COLO668 (cell line): ENCODE results near the gene RNF208.
A peak's percentile ranks its signal among the peaks of the same experiment; 100 is the strongest.

Source experiments
- DNase-seq: peaks from one replicate; lab custom pipeline; 2025; ENCODE audit not compliant: unreplicated experiment; lab: John Stamatoyannopoulos, UW

Gene RNF208

DNA sequence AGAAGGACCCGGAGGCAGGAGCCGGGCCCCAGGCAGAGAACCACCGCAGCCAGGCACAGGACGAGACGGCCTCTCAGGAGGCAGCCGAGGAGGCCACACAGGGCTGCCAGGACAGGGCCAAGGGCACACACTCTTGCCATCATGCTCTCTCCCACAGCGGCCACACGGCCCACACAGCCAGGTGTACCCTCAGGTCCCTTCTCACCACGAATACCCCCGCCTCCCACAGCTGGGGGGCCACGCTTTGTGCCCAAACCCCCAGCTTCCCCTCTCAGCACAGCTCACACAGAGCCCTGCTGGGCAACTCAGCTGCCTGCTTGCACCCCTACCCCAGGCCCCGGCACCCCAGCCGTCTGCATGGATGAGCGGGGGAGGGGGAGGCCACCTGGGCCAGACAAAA is 28.3 kb downstream of the RNF208 start:
- DNase-seq, result peak; percentile 44

- no peak for DNase-seq
These were observed 29.2 kb downstream of the RNF208 start for GRCh38 chr9:137192859-137193258.

GRCh38 chr9:137192448-137192780 is 29.6 kb downstream of the RNF208 start:
- no peak for DNase-seq

DNA sequence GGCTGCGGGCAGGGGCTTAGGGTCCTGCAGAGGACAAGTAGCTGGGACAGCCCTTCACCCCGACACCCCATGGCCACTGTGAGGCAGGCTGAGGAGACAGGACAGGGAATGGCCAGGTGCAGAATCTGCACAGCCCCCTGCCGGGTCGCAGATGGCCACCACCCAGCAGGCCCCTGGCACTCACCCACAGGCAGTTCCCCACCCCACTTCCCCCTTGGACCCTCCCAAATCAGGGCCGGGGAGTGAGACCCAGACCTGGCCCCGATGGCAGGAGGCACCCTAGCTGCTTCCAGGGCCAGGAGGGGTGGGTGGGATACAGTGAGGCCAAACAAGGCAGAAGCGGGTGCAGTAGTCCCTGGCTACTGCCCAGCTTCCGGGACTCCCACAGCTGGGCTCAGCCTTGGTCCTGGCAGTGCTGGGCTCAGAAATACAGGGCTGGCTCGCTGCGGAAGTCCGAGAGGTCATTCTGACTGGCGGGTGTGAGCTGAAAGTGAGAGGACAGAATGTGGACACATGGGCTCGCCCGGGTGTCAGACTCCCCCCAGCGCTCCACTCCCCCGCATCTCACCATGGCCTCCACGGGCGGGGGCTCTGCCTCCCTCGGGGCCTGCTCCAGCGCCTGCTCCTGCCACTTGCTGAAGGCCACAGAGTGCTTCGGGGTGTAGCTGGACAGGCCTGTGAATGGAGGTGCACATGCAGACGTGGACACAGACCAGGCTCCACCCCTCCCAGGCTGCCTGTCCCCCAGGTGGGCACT is 30.2 kb downstream of the RNF208 start:
- no peak for DNase-seq

GRCh38 chr9:137191245-137191644 is 30.8 kb downstream of the RNF208 start:
- no peak for DNase-seq

- DNase-seq, result peak; percentile 28
These were observed 31.7 kb downstream of the RNF208 start for GRCh38 chr9:137190315-137190856.

DNA sequence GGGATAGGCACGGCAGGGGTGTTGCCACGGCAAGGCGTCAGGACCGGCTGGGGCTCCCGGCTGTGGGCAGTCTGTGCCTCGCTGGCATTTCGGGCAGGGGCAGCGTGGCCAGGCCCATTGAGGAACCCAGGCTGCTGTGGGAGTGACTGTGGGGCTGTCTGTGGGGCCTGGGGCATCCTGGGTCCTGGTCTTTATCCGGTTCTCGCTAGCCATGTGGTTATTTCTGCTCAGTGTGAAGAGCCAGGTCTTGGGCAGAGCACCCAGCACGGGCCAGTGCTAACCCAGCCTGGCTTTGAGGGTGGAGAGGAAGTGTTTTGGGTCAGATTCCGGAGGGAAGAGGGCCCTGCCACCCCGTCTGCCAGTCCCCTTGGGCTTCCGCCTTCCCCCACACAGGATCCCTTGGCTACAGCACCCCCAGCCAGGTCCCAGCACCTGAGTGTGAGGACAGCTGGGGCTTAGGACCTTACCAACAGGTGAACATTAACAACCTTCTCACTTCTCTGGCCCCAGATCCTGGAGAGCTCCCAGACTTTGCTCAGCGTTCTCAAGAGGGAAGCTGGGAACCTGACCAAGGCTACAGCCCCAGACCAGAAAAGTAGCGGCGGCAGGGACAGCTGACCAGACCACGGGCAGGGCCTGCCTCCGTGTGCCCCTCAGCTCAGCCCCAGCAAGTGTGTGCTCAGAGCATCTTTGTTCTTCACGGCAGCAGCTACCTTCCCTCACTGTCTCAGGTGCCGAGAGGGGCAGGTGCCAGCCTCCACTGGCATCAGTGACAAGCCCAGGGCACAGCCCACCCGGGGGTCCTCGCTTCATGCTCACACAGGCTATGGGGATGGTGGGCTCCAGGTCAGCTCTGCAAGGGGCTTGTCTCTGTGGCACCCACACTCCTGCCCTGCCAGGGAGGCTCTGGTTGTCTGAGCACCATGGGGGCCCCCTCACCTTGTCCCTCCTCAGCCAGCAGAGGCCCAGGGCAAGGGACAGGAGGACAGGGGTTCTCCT is 32.4 kb downstream of the RNF208 start:
- no peak for DNase-seq

DNA sequence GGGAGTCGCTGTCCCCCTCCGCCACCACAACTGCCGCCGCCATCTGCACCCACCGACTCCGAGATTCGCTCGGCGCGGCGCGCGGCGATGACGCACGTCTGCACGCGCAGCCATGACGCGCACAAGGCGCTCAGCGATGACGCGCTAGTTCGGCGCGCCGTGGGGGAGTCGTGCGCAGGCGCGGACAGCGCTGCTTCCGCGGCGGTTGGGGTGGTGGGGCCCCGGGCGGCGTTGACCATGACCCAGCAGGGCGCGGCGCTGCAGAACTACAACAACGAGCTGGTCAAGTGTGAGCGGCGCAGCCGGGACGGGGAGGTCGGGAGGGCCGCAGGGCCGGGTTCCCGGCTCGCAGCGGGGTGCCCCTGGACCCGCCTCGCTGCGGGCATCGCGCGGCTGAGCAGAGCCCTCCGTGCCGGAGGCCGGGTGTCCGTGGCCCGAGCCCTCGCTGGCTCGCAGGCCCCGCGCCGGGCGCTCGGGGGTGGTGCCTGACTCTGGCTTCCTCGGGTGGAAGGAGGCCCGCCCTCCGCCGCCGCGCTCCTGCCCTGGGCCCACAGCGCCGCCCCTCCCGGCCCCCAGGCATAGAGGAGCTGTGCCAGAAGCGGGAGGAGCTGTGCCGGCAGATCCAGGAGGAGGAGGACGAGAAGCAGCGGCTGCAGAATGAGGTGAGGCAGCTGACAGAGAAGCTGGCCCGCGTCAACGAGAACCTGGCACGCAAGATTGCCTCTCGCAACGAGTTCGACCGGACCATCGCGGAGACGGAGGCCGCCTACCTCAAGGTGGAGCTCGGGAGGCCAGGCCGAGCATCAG is 33.3 kb downstream of the RNF208 start, which contains the start of the genes ANAPC2 and SSNA1:
Gene ANAPC2 (minus strand): TSS at position 71 of the 807 bp plus-strand sequence. CDS start 28 bp downstream, at position 43.
Gene SSNA1 (plus strand): TSS at position 187 of the 807 bp plus-strand sequence. CDS start 51 bp downstream, at position 238.
- DNase-seq, result peak; percentile 97

DNA sequence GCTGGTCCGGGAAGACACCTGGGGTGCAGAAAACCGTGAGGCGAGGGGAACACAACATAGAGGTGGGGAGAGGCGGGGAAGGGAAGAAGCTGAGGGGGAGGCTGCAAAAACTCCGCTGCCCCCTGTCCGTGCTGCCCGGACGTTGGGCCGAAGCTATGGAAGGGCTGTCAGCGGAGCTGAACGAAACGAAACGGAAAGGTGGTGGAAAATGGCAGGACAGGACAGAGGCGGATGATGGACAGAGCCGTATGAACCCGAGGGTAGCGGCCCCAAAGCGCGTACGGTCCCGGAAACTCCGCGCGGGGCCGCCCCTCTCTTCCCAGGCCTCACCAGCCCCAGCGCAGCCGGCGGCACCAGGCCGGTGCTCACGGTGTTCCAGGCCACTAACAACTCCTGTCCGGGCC is 34.0 kb downstream of the RNF208 start:
- no peak for DNase-seq

DNA sequence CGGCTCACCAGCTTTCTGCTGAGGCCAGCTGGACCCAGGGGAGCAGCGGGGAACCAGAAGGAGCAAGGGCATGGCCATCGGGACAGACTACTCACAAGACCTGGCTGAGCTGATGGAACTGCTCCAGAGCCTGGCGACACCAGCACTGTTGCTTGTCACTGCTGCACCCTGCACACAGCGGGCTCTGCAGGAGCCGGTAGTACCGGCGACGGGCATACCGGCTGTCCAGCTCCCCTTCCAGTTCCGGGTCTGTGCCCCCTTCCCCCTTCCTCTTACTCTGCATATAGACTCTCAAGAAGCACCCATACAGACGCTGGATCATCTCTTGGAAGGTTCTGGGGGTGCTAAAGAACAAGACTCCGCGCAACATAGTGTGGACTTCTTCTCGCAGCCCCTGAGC is 34.7 kb downstream of the RNF208 start:
- DNase-seq, result no peak

DNA sequence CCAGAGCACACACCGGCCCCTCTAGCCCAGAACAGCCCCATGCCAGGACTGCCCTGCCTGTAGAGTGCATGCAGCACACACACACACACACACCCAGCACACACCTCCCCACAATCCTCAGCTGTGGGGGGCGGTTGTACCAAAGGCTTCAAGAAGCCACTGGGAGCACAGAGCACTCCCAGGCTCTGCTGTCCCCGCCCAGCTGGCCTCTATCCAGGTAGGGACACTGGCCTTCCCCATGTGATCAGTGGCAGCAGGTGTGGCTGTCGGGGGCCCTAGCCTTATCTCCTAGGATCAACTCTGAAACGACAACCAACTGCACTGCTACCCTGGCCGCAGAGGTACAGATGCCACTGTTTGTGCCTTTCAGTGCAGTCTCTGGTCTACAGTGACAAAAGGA is 35.7 kb downstream of the RNF208 start:
- peak; percentile 18 for DNase-seq

DNA sequence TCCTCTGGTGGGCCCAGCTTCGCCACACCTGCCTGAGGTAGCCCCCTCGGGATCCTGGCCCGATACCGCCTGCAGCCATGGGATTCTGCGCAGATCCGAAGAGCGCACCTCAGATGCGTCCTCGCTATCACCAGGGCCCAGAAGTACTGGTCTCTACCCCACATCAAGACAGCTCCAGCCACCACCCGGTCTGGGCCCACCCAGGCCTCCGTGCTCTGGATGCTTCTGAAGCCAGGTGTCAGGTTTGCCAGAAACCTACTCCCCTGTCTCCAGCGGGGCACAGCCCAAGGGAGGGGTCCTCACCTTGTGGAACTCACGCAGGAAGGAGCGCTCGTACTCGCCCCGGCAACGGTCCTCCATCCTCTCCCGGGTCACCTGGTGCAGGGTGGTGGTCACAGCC is 36.1 kb downstream of the RNF208 start:
- no peak for DNase-seq

DNA sequence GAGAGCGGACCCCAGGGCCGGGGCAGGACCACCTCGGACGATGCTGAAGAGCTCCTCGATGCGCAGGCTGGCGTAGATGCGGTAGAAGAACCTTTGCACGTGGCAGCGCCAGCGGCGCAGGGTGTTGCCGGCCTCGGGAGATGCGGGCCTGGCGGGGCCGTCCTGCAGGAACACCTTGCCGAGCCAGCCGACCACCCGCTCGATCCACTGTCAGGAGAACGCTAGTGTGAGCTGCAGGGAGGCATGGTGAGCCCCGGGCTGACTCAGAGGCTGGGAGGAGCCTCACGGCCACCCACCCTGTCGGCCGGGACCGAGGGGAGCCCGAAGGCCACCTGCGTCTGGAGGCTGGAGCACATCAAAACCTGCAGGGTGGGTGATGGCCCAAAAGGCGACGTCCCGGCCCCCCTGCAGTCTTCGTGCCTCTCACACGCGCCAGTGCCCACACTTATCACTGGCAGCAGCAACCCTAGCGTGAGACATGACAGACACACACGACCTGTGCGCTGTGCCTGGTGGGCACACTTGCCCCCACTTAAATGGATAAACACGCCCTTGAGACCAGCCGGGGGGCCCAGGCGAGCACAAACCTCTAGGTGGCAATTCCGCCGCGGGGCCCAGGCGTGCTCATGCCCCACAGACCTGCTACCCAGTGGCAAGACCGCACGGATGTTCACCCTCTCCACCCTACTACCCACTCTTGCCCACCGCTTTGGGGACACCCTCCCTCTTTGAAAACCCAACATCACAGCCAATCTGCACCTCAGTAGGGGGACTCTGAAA is 37.0 kb downstream of the RNF208 start:
- DNase-seq, result no peak

DNA sequence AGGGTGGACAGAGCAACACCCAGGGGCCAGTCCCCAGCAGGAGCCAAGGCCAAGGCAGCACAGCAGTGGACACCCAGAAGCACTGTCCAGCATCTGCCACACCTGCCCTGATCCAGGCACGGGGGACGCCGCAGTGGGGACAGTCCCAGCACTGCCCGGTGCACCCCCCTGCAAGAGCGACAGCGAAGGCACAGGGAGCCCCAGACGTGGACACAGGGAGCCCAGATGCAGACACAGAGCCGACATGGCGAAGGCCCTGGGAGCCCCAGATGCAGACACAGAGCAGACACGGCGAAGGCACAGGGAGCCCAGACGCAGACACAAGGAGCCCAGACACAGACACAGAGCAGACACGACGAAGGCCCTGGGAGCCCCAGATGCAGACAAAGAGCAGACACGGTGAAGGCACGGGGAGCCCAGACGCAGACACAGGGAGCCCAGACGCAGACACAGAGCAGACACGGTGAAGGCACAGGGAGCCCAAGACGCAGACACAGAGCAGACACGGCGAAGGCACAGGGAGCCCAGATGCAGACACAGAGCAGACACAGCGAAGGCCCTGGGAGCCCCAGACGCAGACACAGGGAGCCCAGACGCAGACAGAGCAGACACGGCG is 38.0 kb downstream of the RNF208 start:
- DNase-seq, result no peak

- no peak for DNase-seq
These were observed 39.2 kb downstream of the RNF208 start for GRCh38 chr9:137182836-137183235.

DNA sequence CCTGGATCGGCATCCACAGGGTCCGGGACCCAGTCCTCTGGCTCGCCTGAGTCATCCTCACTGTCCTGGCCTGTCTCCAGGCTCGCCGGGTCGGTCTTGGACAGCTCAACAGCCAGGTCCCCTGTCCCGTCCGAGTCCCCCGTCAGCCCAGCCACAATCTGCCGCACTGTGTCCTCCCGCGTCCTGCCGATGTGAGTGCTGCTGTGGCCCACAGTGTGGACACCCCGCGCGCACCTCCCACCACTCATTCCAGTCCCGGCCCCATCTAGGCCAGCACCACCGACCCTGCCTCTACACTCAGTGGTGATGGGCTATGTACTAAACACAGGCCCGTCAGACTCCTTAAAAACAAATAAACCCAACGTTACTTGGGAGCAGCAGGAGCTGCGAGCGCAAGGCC is 40.4 kb downstream of the RNF208 start:
- DNase-seq, result no peak

DNA sequence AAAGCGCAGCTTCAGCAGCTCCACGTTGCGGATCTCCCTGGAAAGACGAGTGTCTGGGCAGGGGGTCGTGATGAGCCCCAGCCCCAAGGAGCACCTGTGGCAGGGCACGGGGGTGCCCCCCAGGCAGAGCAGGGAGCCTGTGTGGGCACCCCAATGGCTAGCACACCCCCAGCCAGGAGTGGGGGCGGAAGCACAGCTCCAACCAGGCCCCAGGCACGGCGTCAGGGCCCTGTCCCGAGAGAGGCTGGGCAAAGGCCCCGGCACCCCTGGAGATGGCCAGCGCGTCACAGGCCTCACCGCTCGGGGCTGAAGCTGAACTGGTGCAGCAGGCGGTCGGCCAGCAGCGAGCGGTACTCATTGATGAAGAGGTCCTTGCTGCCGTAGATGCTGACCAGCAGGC is 41.5 kb downstream of the RNF208 start:
- DNase-seq, result no peak

DNA sequence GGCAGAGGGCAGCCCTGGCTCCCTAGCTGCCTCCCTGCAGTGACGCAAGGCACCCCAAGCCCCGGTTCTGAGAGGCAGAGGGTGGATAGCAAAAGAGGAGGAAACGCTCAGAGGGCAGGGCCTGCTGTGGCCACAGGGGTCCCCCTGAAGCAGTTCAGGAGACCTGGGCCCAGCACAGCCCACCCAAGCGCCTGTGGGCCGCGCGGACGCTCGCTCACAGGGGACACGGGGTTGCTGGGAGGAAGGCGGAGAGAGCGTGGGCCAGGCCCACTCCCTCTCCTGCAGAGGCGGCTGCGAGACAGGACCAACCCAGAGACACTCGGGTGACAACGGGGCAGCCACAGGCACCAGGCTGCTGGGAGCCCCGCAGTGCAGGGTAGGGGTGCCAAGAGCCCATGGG is 42.3 kb downstream of the RNF208 start:
- DNase-seq, result no peak

- no peak for DNase-seq
These were observed 43.0 kb downstream of the RNF208 start for GRCh38 chr9:137178939-137179630.
